HCT116 (cell line): ENCODE results near the gene ADCY10. TPM values are rescaled to one million over a fixed set of nuclear protein-coding genes. Genes with fewer than 3 reads are reported as not detected.

Experiments
- ATAC-seq: fragments of 200-7000 bp; cut with Tn5 transposase; 2 replicates; pipeline ENCODE4 v1.9.1; 2020; ENCODE audit warnings: mild to moderate bottlenecking, moderate library complexity
- BruUV-seq: library from RNA; stranded (reverse); fragments of 400-500 nt; replicated peaks from 2 replicates; lab custom pipeline; 2021; lab: Mats Ljungman, UMichigan
- CTCF ChIA-PET: fragments of 300-600 bp; sonication (Branson Sonifier 250); formaldehyde crosslinking; loops from one replicate; lab custom pipeline; 2021; ENCODE audit warnings: antibody characterized with exemption; lab: Charles Lee
- POLR2A ChIA-PET: fragments of 300-600, 350-600 bp; sonication (Branson Sonifier 250); formaldehyde crosslinking; loops from one replicate; lab custom pipeline; 2021; ENCODE audit warnings: antibody characterized with exemption; lab: Charles Lee
- RAD21 ChIA-PET, 2 experiments: fragments of 300-600 bp; sonication (Branson Sonifier 250); formaldehyde crosslinking; loops; one replicate each; lab custom pipeline; 2023; ENCODE audit warnings: low total read pairs in 2 of 2; ENCODE audit not compliant: uncharacterized antibody in 2 of 2, unreplicated experiment in 2 of 2, low non-redundant PET in 1 of 2; lab: Charles Lee
- DNase-seq: peaks from one replicate; pipeline ENCODE4 v3.0.0-alpha.2; 2010; ENCODE audit warnings: low read depth, low spot score
- H2AFZ ChIP-seq: fragments of 200-600 bp; shearing (Covaris generic), sonication (generic); 2 replicates; pipeline ENCODE4 v1.6.1; 2017; ENCODE audit warnings: low read depth, mixed run types, mixed read lengths, antibody characterized with exemption, low read length; ENCODE audit not compliant: poor library complexity, severe bottlenecking
- H3K27ac ChIP-seq: 2 replicates; pipeline ENCODE4 v1.5.1; 2012; ENCODE audit warnings: low read depth, low read length
- H3K27me3 ChIP-seq: fragments of 200-600 bp; sonication (generic); 2 replicates; pipeline ENCODE4 v1.6.1; 2016; ENCODE audit warnings: mixed run types, low read length, mixed read lengths; ENCODE audit not compliant: insufficient read depth
- H3K36me3 ChIP-seq, 2 experiments: fragments of 200-500 bp in 1 of 2; fragments of 200-600 bp in 1 of 2; sonication (Bioruptor generic) in 1 of 2; sonication (generic) in 1 of 2; 2 replicates each; pipeline versions ENCODE4 v1.5.1 to v1.6.1; 2014 to 2016; ENCODE audit warnings: low read length in 2 of 2, inconsistent platforms in 1 of 2, mixed read lengths in 1 of 2, mixed run types in 1 of 2; ENCODE audit not compliant: insufficient read depth in 2 of 2, control insufficient read depth in 1 of 2
- H3K4me1 ChIP-seq, 2 experiments: fragments of 200-600 bp in 1 of 2; sonication (generic) in 1 of 2; 2 replicates each; pipeline versions ENCODE4 v1.5.1 to v1.6.1; 2012 to 2017; ENCODE audit warnings: low read length in 2 of 2, inconsistent platforms in 1 of 2, mild to moderate bottlenecking in 1 of 2, mixed read lengths in 1 of 2, mixed run types in 1 of 2, moderate library complexity in 1 of 2; ENCODE audit not compliant: insufficient read depth in 2 of 2, control insufficient read depth in 1 of 2
- H3K4me2 ChIP-seq: fragments of 200-600 bp; sonication (generic); 2 replicates; pipeline ENCODE4 v1.6.1; 2017; ENCODE audit warnings: mixed run types, low read length, mixed read lengths
- H3K4me3 ChIP-seq, 2 experiments: fragments of 200-600 bp in 1 of 2; sonication (generic) in 1 of 2; replicated peaks in 1 of 2; 2 replicates each; pipeline ENCODE4 v1.5.1; 2011 to 2016; ENCODE audit warnings: low read length in 2 of 2, control low read depth in 1 of 2, low read depth in 1 of 2, mild to moderate bottlenecking in 1 of 2, mixed read lengths in 1 of 2, mixed run types in 1 of 2
- H3K79me2 ChIP-seq: fragments of 200-600 bp; sonication (generic); 2 replicates; pipeline ENCODE4 v1.6.1; 2017; ENCODE audit warnings: mild to moderate bottlenecking, mixed run types, low read length, moderate library complexity, mixed read lengths; ENCODE audit not compliant: insufficient read depth
- H3K9ac ChIP-seq: fragments of 200-600 bp; sonication (generic); 2 replicates; pipeline ENCODE4 v1.6.1; 2016; ENCODE audit warnings: low read length, mixed read lengths
- H3K9me2 ChIP-seq: fragments of 200-600 bp; sonication (generic), shearing (Covaris generic); 2 replicates; pipeline ENCODE4 v1.6.1; 2017; ENCODE audit warnings: mixed run types, mild to moderate bottlenecking, moderate library complexity; ENCODE audit not compliant: insufficient read depth
- H3K9me3 ChIP-seq, 2 experiments: fragments of 200-500 bp in 1 of 2; fragments of 200-600 bp in 1 of 2; sonication (Bioruptor generic) in 1 of 2; sonication (generic) in 1 of 2; 2 replicates each; pipeline ENCODE4 v1.6.1; 2014 to 2017; ENCODE audit warnings: low read length in 2 of 2, mixed read lengths in 2 of 2, inconsistent platforms in 1 of 2, low read depth in 1 of 2, mild to moderate bottlenecking in 1 of 2, mixed run types in 1 of 2, moderate library complexity in 1 of 2; ENCODE audit not compliant: control insufficient read depth in 1 of 2, insufficient read depth in 1 of 2
- H4K20me1 ChIP-seq: fragments of 200-600 bp; sonication (generic), shearing (Covaris generic); 2 replicates; pipeline ENCODE4 v1.6.1; 2017; ENCODE audit warnings: mixed run types, mild to moderate bottlenecking, moderate library complexity; ENCODE audit not compliant: insufficient read depth
- FOSL1 ChIP-seq: IDR thresholded peaks from 2 replicates; pipeline ENCODE4 v1.6.1; 2012; ENCODE audit warnings: low read depth
- JUND ChIP-seq: IDR thresholded peaks from 2 replicates; pipeline ENCODE4 v1.6.1; 2012
- POLR2A ChIP-seq: IDR thresholded peaks from 2 replicates; pipeline ENCODE4 v1.7.0; 2011; ENCODE audit warnings: borderline replicate concordance; ENCODE audit not compliant: insufficient read depth, insufficient read length; ENCODE audit errors: extremely low read depth
- POLR2AphosphoS5 ChIP-seq: IDR thresholded peaks from 2 replicates; pipeline ENCODE4 v1.6.1; 2011; ENCODE audit warnings: mild to moderate bottlenecking, low read depth, low read length, moderate library complexity
- RAD21 ChIP-seq: IDR thresholded peaks from 2 replicates; pipeline ENCODE4 v1.6.1; 2012; ENCODE audit warnings: low read depth, mild to moderate bottlenecking
- SIN3A ChIP-seq: IDR thresholded peaks from 2 replicates; pipeline ENCODE4 v1.6.1; 2012; ENCODE audit warnings: low read depth
- SP1 ChIP-seq: IDR thresholded peaks from 2 replicates; pipeline ENCODE4 v1.6.1; 2012; ENCODE audit warnings: low read depth
- SRF ChIP-seq: IDR thresholded peaks from 2 replicates; pipeline ENCODE4 v1.6.1; 2012; ENCODE audit warnings: low read depth
- ZFX ChIP-seq: fragments of 450-650 bp; IDR thresholded peaks from 2 replicates; pipeline ENCODE4 v1.6.1; 2017
- ZNF274 ChIP-seq: fragments of 200-500 bp; sonication (Bioruptor generic); IDR thresholded peaks from 2 replicates; pipeline ENCODE4 v1.6.1; 2014; ENCODE audit warnings: mild to moderate bottlenecking, low read depth, low read length, inconsistent platforms
- intact Hi-C: fragments of 100-400 bp; cut with micrococcal nuclease; formaldehyde crosslinking; loops from 2 replicates; pipeline ENCODE4 v1.10.0; 2022
- total RNA-seq: library from RNA; stranded (reverse); gene quantifications from one replicate; pipeline ENCODE4 v1.2.1, GENCODE V29; 2021; ENCODE audit not compliant: unreplicated experiment
- TF ChIP-seq, protein P1 (sequence below), 3 experiments: fragments of 200-600 bp in 1 of 3; sonication (generic) in 1 of 3; IDR thresholded peaks in 2 of 3; conservative IDR thresholded peaks in 1 of 3; 2 replicates each; pipeline ENCODE4 v1.5.1; 2012 to 2017; ENCODE audit warnings: low read depth in 2 of 3, low read length in 2 of 3, antibody characterized with exemption in 1 of 3, borderline replicate concordance in 1 of 3, control low read depth in 1 of 3, mild to moderate bottlenecking in 1 of 3, mixed read lengths in 1 of 3, mixed run types in 1 of 3, moderate library complexity in 1 of 3; ENCODE audit not compliant: insufficient read depth in 1 of 3
- TF ChIP-seq, protein P2 (sequence below): IDR thresholded peaks from 2 replicates; pipeline ENCODE4 v1.6.1; 2012
- TF ChIP-seq, protein P3 (sequence below): IDR thresholded peaks from 2 replicates; pipeline ENCODE4 v1.6.1; 2012
- TF ChIP-seq, protein P4 (sequence below): IDR thresholded peaks from 2 replicates; pipeline ENCODE4 v1.6.1; 2011; ENCODE audit warnings: mild to moderate bottlenecking, low read length, moderate library complexity; ENCODE audit not compliant: insufficient replicate concordance; ENCODE audit errors: extremely low read depth

The ADCY10 gene
- total RNA-seq, 1 experiment from 2014 or later = 0.30 TPM

DNA sequence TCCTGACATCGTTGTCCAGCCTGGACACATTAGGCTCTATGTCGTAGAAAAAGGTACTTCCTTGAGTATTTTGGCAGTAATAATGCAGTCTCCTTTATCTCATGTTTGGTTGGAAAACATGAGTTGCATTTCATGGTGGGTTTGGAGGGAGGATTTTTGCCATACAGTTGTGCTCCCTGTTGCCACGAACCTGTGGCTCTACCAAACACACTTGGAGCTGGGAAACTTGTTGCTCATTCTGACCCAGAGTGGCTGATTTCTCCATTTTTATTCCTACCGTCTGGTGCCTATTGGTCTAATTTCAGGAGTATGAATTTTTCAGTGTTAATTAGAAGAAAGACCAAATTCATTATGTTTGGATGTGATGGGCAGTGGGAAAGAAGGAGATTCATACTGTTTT, 141.5 kb downstream of the ADCY10 start:
- H3K27ac ChIP-seq = no peak overlapping the region
- RAD21 ChIA-PET = no interaction called here
- H3K36me3 ChIP-seq = peaks cover 4% of the 10 kb centered on the region in 2 experiments; a peak in 1 of 4 replicates
- no peak for TF ChIP-seq ZFX
- TF ChIP-seq, protein P1, sequence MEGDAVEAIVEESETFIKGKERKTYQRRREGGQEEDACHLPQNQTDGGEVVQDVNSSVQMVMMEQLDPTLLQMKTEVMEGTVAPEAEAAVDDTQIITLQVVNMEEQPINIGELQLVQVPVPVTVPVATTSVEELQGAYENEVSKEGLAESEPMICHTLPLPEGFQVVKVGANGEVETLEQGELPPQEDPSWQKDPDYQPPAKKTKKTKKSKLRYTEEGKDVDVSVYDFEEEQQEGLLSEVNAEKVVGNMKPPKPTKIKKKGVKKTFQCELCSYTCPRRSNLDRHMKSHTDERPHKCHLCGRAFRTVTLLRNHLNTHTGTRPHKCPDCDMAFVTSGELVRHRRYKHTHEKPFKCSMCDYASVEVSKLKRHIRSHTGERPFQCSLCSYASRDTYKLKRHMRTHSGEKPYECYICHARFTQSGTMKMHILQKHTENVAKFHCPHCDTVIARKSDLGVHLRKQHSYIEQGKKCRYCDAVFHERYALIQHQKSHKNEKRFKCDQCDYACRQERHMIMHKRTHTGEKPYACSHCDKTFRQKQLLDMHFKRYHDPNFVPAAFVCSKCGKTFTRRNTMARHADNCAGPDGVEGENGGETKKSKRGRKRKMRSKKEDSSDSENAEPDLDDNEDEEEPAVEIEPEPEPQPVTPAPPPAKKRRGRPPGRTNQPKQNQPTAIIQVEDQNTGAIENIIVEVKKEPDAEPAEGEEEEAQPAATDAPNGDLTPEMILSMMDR (IDR thresholded peaks at IDR 0.05 in 2 of 3, conservative IDR thresholded peaks at IDR 0.05 in 1 of 3; ENCODE audit: borderline replicate concordance in 1 of 3, insufficient read depth in 1 of 3, low read depth in 2 of 3, low read length in 2 of 3) = no peak
- no peak for TF ChIP-seq RAD21
- TF ChIP-seq POLR2A = no peak
- TF ChIP-seq, protein P2, sequence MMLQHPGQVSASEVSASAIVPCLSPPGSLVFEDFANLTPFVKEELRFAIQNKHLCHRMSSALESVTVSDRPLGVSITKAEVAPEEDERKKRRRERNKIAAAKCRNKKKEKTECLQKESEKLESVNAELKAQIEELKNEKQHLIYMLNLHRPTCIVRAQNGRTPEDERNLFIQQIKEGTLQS = no peak
- TF ChIP-seq FOSL1 = no peak
- H4K20me1 ChIP-seq = no peaks in the 10 kb centered on the region
- H2AFZ ChIP-seq = no peak overlapping the region
- no peak for DNase-seq
- BruUV-seq = no TSS peak
- H3K4me1 ChIP-seq = no peaks in the 10 kb centered on the region
- no peaks in the 10 kb centered on the region for H3K9me2 ChIP-seq
- no peak overlapping the region for H3K4me2 ChIP-seq
- H3K79me2 ChIP-seq = no peaks in the 10 kb centered on the region; the same call in 1 of the 2 replicates
- H3K9me3 ChIP-seq = no peaks in the 10 kb centered on the region
- H3K9ac ChIP-seq = no peak overlapping the region
- intact Hi-C loops = no loop called here
- H3K27me3 ChIP-seq = no peaks in the 10 kb centered on the region
- POLR2A ChIA-PET = no interaction called here
- no peak for ATAC-seq
- no peak overlapping the region for H3K4me3 ChIP-seq
- CTCF ChIA-PET = no interaction called here

DNA sequence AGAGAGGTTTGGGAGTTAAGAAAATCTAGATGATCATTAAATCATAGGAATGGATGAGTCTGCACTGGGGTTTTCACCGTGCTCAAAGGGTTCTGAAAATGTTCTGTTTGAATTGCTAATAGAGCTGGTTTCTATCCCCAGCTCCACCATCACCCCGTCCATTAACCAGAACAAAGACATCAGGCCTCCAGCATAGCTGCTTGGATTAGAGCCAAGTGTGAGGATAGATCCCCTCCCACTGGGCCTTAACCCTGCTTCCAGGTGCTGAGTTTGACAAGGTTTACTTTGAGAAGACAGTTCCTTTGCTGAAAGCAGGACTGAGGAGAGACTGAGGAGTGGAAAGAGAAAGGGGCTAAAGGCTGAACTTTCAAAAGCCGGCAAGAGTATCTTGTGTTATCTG, 143.8 kb downstream of the ADCY10 start:
- no peak for DNase-seq
- Histone ChIP-seq H3K4me2 (no peak overlapping the region), H3K9me2 (no peaks in the 10 kb centered on the region), H3K9ac (no peak overlapping the region), H3K79me2 (no peaks in the 10 kb centered on the region; the same call in 1 of the 2 replicates), H3K4me3 (no peak overlapping the region), H3K9me3 (no peaks in the 10 kb centered on the region), H3K27ac (no peak overlapping the region), H3K36me3 (peaks cover 4% of the 10 kb centered on the region in 2 experiments; a peak in 1 of 4 replicates), H3K4me1 (no peaks in the 10 kb centered on the region), H2AFZ (no peak overlapping the region), H4K20me1 (no peaks in the 10 kb centered on the region), H3K27me3 (no peaks in the 10 kb centered on the region)
- ATAC-seq = no peak
- RAD21 ChIA-PET = no interaction called here
- intact Hi-C loops = no loop called here
- POLR2A ChIA-PET = no interaction called here
- no TSS peak for BruUV-seq
- TF ChIP-seq POLR2A (no peak), POLR2AphosphoS5 (no peak), FOSL1 (no peak), ZNF274 (no peak), SRF (no peak), SP1 (no peak), JUND (no peak), SIN3A (no peak)
- TF ChIP-seq, protein P3, sequence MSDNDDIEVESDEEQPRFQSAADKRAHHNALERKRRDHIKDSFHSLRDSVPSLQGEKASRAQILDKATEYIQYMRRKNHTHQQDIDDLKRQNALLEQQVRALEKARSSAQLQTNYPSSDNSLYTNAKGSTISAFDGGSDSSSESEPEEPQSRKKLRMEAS = no peak
- TF ChIP-seq, protein P4, sequence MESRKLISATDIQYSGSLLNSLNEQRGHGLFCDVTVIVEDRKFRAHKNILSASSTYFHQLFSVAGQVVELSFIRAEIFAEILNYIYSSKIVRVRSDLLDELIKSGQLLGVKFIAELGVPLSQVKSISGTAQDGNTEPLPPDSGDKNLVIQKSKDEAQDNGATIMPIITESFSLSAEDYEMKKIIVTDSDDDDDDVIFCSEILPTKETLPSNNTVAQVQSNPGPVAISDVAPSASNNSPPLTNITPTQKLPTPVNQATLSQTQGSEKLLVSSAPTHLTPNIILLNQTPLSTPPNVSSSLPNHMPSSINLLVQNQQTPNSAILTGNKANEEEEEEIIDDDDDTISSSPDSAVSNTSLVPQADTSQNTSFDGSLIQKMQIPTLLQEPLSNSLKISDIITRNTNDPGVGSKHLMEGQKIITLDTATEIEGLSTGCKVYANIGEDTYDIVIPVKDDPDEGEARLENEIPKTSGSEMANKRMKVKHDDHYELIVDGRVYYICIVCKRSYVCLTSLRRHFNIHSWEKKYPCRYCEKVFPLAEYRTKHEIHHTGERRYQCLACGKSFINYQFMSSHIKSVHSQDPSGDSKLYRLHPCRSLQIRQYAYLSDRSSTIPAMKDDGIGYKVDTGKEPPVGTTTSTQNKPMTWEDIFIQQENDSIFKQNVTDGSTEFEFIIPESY = no peak
- CTCF ChIA-PET = no interaction called here
